ENCODE measurements around the gene MSRB1. TPM values are rescaled to one million over a fixed set of nuclear protein-coding genes. Genes with fewer than 3 reads are reported as not detected.

The MSRB1 gene
- total and polyA plus RNA-seq, 2 donors (not counting 3 experiments of a cell fraction or from before 2014, with no cell fraction given) = 25.0 to 42.1 TPM

GRCh38 chr16:1965396-1966001, 22.5 kb upstream of the MSRB1 start:
- FAIRE-seq = no peak
- intact Hi-C loops (cut with micrococcal nuclease) = loop anchor here (2.0 kb wide), 1 partner anchor 43 kb away; the partner anchor contains the start of gene ZNF598
- H3K9me1 ChIP-seq (replicated peaks; ENCODE audit: control insufficient read depth, extremely low read depth, insufficient read depth, low read length) = no peaks in the 10 kb centered on the region
- BruUV-seq (replicated peaks) = no TSS peak
- ChIA-PET POLR2A (interaction anchor here (0.7 to 1.4 kb wide), 8 partner anchors 9 to 545 kb away, joined by 3 to 7 read pairs (median 4); partner anchors contain the start of genes NUBP2, SPSB3 and UQCC4), CTCF (interaction anchor here (0.9 to 1.6 kb wide), 4 partner anchors 13 to 175 kb away, joined by 3 to 7 read pairs (median 4); partner anchors contain the start of gene GFER)
- peak overlapping the region; percentile 92 for H3K9ac ChIP-seq (replicated peaks; ENCODE audit: extremely low read depth, insufficient read depth, low read length)
- H4K20me1 ChIP-seq (replicated peaks; ENCODE audit: control insufficient read depth, extremely low read depth, insufficient read depth, low read length) = no peaks in the 10 kb centered on the region
- dilution Hi-C loops (cut with MboI; ENCODE audit: extremely low pct_ligation_motif_present, low sequenced_read_pairs) = no loop called here
- peak overlapping the region; percentile 76 for H3K27ac ChIP-seq (ENCODE audit: insufficient read depth, low read depth, low read length)
- H3K4me2 ChIP-seq (ENCODE audit: insufficient read depth, low read length) = peak overlapping the region; percentile 81
- peaks cover 24% of the 10 kb centered on the region for H3K4me1 ChIP-seq (ENCODE audit: control insufficient read depth, extremely low read depth, insufficient read depth, low read length)
- peaks cover 40% of the 10 kb centered on the region for H3K79me2 ChIP-seq (ENCODE audit: control insufficient read depth, insufficient read depth, low read length)
- no peak overlapping the region for H2AFZ ChIP-seq (ENCODE audit: low read depth, low read length)
- no peak for DNase-seq (ENCODE audit: low read depth, low spot score)
- H3K4me3 ChIP-seq (replicated peaks in 1 of 3; ENCODE audit: insufficient read depth in 1 of 3, low read depth in 1 of 3, low read length in 3 of 3) = peak overlapping the region; percentile 58 to 89 (median 71)
- peaks cover 8 to 17% of the 10 kb centered on the region in 2 experiments for H3K36me3 ChIP-seq (ENCODE audit: control insufficient read depth in 2 of 2, extremely low read depth in 1 of 2, insufficient read depth in 2 of 2, low read length in 2 of 2)
- H3K9me3 ChIP-seq (replicated peaks; ENCODE audit: control insufficient read depth, insufficient read depth, low read length) = no peaks in the 10 kb centered on the region
- no peaks in the 10 kb centered on the region for H3K27me3 ChIP-seq (ENCODE audit: control insufficient read depth in 2 of 2, insufficient read depth in 2 of 2, low read length in 2 of 2)
- no peak for TF ChIP-seq MAX (IDR thresholded peaks at IDR 0.05; ENCODE audit: insufficient read depth, insufficient read length)
- TF ChIP-seq FOS (IDR thresholded peaks at IDR 0.05; ENCODE audit: borderline replicate concordance, insufficient read depth, low read length) = no peak
- no peak for TF ChIP-seq JUN (IDR thresholded peaks at IDR 0.05; ENCODE audit: borderline replicate concordance, insufficient read depth, insufficient read length, low read depth)
- no peak for TF ChIP-seq CTCF (IDR thresholded peaks at IDR 0.05; ENCODE audit: extremely low read depth in 1 of 2, insufficient read depth in 1 of 2, low read depth in 1 of 2, low read length in 2 of 2)
- TF ChIP-seq POLR2A (IDR thresholded peaks at IDR 0.05; ENCODE audit: low read depth, low read length) = no peak
- no peak for TF ChIP-seq MYC (IDR thresholded peaks at IDR 0.05; ENCODE audit: low read depth, low read length)
- TF ChIP-seq EZH2 (IDR thresholded peaks at IDR 0.05; ENCODE audit: borderline replicate concordance, low read depth, low read length, severe bottlenecking) = no peak
- no peak for TF ChIP-seq POLR2AphosphoS5 (IDR thresholded peaks at IDR 0.05; ENCODE audit: insufficient read depth, low read depth, low read length)
- no peak for TF ChIP-seq GATA2 (IDR thresholded peaks at IDR 0.05; ENCODE audit: insufficient read depth, insufficient read length, low read depth, low read length)

Data from endothelial cell of umbilical vein (primary cell).